Measurements from ENCODE around the gene C5orf15.
"Not testable (repeated sequence)": the region's sequence is repeated elsewhere in the genome, so short reads cannot be mapped to it uniquely, and the experiment has no call there.

C5orf15 gene

DNA sequence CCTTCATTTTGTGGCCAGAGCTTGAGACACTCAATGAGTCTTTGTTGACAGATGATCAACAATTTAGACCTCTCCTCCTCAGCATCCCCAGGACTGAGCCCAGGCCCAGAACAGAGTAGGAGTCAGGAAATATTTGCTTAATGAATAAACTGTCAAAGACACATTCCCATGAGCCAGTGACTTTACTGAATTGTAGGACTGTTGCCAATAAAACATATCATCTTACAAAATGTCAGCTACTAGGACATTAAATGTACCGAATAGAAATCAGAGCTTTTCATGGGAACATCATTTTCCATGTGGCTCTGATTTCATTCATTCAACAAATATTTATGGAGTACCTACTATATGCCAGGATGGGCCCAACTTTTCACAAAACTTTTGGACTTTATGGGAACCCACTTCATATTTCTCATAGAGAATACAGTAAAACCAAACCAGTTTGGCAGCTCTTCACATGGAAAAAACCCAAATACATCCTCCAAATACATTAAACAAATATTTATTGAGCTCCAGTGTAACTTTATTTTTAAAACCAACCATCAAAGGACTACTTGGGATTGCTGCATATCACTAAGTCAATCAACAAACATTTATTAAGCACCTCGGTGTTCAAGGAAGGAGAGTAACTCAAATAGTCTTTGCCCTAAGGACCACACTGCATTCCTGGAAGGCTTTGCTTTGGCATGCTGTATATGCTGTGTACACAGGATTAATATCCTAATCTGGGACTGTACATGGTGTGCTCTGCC, 24.9 kb upstream of the C5orf15 start:
- DNase-seq: no peak

DNA sequence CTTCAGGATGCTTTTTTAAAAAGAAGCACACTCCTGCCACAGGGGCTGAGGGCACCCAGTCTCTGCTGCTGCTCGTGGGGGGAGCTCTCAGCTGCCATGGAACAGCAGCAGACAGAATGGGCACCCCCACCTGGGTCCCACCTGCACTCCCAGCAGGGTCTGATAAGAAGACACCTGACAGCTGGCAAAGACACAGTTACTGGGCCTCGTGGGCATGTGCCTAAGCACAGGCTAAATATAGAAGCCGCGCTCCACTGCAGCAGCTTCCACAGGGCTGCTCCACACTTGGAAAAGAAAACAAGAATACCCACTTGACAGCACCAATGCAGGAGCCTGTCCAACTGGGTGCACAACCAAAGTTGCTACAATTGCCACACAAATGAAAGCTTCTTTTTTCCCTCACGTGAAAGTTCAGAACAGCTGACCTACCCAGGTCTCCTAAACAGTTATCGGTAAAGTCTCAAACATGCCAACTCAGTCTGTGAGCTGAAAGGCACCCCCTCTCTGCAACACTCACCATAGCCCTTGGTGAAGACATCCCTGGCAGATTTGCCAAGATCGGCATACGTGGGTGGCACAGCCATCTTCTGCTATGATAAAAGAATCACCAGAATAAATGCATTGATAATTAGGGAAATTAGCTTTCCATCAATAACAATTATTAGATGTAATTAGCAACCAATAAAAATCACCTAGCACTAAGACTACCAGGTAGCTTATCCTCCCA, 24.2 kb upstream of the C5orf15 start:
- DNase-seq: no peak

DNA sequence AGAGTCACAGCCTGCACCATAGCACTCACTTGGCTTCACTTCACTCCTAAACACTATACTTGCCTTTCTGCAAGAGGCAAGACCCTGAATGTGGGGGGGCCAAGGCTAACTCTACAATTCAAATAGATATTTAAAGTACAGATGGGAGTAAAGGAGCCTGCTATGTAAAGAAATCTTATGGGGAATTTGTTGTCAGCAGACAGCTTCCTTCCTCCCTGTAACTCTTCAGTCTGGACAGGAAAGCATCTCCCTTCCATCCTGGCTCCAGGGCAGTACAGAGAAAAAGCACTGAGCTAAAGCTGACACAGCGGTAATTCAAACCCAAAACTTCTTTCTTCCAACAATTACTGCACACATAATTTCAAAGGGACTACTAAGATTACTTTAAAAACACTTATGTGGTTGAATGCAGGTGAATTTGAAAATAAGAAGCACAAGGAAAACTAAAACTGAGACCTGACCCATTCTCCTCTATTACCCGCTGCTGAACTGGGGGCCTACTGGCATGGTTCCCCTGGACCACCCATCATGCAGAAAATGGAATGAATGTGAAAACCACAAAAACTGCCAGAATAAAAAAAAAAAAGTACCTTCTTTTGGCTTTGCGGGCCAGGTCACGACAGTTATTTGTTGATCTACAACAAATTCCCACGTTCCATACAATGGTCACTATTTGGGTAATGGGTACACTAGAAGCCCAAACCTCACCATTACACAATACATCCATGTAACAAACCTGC, 22.9 kb upstream of the C5orf15 start:
- DNase-seq: no peak

DNA sequence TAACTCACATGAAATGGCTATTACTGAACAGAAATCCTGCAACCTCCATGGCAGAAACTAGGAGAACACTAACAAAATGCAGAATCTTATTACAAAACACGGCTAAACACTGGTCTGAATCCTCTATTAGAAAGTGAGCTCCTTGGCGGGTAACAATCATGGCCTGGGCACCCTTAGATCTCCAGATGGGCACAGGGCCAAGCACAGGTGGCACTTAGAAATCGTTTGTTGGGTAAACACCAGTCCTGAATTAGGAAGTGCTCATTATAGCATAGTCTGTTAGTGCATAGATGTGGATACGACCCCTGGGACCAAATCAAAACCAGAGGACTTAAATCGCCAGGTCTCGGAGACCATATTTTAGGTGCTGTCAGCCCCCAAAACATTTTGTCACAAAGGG, 22.0 kb upstream of the C5orf15 start:
- DNase-seq: no peak

DNA sequence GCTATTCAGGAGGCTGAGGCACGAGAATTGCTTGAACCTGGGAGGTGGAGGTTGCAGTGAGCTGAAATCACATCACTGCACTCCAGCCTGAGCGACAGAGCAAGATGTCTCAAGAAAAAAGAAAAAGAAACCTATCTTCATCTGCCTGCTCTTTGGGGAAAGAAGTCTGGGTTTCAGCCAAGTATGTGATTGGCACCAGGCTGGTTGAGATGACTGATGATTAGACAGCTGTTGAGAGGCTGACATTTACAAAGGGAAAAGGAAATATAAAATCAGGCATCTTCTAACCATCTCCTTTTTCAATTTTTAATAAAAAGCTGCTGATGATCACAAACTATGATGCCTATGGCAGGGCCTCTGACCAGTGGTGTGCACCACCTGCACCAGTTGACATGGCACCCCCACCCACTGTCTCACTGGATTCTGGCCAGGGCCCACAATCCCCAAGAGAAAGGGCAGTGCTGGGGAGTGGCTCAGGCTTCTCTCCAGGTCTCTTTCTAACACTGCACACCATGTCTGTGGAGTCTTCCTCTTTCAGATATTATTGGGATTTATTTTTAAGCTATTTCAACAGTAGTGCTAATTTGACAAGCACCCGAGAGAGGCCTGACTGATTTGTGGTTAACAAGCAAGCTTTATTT, 17.2 kb upstream of the C5orf15 start:
- DNase-seq: no peak

DNA sequence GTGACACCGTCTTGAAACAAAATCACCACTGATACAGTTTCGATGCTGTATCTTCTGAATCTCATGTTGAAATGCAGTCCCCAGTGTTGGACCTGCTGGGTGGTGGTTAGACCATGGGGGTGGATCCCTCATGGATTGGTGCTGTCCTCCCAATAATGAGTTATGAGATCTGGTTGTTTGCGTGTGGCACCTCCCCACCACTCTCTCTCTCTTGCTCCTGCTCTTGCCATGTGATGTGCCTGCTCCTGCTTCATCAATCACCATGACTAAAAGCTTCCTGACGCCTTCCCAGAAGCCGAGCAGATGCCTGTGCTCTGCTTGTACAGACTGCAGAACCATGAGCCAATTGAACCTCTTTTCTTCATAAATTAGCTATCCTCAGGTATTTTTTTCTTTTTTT, 15.2 kb upstream of the C5orf15 start:
- DNase-seq: no peak

DNA sequence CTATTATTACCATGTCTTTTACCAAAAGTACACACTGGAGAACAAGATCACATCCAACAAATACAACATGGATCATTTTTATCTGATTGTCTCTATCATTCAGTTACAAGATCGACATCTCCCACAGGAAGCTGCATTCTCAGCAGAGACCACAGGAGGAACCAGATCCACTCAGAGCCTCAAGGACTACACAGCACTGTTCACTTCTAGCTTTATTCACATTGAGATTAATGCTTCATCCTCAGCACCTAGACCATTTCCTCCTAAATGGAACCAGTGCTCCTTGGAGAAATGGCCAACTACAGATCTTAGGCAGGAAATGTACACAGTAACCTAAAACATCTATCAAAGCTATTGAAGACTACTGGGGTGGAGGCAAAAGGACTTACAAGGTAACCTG, 13.3 kb upstream of the C5orf15 start:
- DNase-seq: no peak

DNA sequence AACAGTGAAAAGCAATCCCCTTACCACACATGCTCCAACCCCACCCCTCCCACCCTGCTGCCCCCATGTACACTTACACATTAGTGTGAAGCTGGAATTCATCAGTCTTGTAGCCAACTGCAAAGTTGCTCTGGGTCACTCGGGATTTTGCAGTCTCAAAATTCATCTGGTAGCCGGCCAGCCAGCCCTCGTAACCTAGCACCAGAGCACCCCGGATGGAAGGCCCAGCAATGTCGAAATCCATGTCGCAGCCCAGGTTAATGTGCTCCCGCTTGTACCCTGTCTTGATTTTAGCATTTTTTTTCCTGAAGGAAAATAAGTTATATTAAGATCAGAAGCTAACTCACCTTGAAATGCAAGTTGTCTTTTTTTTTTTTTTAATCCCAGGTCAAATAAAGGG, 12.2 kb upstream of the C5orf15 start:
- no peak for DNase-seq

DNA sequence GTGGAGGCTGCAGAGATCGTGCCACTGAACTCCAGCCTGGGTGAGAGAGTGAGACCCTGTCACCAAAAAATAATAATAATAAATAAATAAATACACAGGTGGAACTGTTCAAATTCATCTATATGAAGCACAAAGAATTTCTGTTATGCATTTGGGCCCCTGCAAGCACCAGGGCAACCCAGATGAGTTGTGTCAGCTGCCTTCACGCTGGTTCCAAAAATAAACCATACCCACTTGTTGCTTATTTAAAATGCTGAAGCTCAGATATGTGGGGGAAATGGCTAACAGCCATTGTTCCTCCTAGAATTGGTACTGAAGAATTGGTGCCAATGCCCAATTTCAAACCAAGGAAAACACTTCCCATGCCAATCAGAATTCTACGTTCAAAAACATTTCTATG, 10.5 kb upstream of the C5orf15 start:
- no peak for DNase-seq

DNA sequence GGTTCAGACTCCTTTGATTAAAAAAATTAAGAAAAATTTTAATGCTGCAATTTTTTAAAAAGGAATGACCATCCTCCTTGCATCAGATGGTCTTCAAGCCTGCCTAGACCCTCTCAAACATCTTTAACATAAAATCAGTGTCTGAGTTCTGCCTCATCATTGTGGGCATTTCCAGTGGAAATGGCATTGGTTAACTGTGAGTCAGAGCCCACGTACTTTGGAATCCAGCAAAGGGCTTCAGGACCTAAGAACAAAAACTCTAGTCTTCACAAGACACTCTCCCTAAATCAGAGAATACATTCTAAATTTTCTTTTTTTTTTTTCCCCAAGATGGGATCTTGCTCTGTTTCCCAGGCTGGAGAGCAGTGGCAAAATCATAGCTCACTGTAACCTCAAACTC, 9.4 kb upstream of the C5orf15 start:
- no peak for DNase-seq

DNA sequence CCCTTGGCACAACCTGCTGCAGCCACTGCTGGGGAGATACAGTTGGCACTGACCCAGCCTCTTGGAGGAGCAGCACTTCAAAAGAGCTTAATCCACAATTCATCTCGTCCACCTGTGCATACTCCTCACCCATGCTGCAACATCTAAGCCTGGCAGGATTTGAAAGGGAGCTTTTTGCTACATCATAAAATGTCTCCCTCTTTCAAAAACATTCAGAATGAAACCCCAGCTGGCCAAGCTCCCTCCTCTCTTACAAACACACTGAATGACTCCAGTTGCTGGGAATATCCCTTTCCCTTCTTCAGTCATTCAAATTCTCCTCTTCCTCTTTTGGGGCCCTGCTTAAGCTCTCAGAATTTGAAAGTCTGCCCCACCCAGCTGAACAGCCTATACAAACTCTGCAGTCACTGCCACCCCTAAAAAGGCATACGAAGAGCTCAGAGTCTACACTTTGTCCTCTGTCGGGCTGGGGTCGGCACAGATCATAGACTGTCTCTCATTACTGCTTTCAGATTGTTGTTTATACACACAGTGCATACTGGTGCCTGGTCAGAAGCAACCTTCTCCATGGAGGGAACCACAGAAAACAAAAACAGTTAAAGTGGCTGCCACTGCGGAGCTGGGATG, 8.8 kb upstream of the C5orf15 start:
- DNase-seq: no peak

DNA sequence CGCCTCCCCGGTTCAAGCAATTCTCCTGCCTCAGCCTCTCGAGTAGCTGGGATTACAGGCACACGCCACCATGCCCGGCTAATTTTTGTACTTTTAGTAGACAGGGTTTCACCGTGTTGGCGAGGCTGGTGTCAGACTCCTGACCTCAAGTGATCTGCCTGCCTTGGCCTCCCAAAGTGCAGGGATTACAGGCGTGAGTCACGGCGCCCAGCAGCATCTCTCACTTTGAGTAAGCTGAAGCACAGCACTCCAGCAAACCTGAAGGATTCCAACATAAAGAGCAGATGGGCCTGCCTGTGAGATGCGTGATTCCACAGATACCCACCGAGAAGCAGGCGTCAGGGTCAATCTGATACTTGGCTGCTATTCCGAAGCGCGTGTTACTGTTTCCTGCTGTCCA, 7.1 kb upstream of the C5orf15 start:
- DNase-seq: not testable (repeated sequence)

DNA sequence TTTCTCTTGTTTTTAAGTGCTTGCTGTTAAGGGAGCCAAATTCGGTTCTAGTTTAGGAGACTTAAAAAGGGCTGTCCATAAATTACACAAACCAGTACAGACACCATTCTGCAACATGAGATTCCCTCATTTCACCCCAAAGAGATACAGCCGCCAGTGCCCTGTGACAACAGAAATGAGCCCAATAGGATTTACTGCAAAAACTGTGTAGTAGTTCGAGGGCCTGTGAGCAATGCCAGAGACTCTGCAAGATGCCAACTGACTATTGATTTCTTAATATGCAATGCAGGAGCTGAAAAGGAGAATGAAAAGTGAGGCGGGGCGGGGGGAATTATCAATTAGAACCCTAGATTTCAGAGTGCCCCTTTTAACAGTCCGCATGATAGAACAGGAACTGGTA, 5.7 kb upstream of the C5orf15 start:
- no peak for DNase-seq

DNA sequence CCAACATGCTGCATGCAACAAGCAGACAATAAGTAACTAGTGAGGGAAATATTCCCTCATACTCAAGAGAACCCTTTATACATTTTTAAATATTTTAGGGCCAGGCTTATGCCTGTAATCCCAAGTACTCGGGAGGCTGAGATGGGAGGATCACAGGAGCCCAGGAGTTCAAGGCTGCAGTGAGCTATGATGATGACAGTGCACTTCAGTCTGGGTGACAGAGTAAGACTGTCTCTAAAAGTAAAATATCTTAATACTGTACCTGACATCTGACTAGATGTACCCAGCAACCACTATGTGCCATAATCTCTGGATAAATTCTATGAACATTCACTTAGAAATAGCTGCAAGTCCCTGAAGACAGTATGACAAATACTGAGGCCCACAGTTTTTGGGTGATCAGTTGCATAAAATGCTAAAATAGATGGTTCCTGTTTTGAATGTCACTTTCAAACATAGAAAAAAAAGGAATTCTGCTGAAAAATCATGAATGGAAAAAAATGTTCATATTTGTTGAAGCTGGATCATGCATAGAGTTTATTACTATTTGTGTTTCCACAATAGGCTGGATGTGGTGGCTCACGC, 2.0 kb upstream of the C5orf15 start:
- DNase-seq: no peak

DNA sequence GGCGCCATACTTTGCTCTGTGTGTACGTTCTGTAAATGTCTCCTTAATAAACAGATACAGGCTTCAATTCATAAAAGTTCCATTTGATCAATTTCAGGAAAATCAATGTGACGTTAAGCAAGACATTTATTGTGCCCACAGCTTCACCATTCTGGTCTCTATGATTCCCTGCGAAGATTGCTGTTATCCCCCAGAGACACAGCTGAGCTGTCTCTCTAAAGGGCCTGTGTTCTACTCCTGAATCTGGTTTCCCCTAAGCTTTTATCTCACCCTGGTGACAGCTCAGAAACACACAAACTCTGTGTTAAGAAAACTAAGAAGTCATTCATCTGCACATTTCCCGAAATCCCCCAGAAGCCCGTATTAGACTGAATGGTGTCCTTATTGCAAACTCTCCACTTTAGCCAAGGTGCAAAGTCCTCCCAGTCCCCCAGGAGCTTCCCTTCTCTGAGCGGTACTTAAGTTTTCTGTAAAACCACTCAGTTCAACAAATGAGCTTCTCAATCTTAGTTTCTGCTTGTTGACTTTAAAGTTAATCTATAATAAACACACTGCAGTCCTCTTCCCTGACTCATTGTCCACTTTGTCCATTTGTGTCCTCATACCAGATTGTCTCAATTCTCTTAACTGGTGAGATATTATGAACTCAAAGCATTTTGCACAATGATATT, 1.4 kb upstream of the C5orf15 start:
- DNase-seq: no peak

DNA sequence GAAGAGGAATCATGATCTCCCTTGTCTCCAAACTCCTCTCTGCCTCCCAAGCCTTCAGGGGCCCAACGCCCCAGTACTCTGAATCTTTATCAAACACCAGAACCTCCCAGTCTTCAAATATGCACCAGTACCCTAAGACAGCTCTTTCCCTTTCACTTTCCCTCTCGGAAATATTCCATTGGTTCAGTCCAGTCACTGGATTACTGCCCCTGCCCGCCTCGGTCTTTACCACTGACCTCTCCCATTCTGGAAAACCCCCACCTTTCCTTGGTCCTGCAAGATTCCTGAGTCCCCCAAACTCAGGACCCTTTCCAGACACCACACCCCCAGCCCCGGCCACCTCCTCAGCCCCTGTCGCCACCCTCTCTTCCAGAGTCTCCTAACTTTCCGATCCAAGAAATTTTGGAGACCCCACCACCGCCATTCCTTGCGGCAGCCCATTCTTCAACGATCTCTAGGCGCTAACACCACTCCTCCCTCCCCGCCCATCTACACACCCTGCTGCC, 674 bp downstream of the C5orf15 start:
- no peak for DNase-seq

DNA sequence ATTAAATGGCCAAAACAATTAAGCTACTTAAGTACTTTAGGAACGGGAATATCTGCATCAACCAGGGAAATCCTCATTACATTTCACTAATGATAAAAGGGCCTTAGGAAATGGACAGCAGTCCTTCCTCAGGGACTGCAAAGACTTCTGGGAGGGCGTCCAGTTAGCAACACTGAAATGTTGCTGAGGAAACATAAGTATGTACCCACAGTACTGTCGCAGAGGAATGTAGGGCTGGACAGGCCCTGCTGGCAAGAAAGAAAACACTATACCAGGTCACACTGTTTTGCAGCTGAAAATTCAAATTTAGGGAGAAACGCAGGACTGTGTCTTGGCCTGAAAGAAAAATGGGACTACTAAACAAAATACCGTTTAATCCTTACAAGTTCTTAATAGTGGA, 1.3 kb downstream of the C5orf15 start:
- no peak for DNase-seq

DNA sequence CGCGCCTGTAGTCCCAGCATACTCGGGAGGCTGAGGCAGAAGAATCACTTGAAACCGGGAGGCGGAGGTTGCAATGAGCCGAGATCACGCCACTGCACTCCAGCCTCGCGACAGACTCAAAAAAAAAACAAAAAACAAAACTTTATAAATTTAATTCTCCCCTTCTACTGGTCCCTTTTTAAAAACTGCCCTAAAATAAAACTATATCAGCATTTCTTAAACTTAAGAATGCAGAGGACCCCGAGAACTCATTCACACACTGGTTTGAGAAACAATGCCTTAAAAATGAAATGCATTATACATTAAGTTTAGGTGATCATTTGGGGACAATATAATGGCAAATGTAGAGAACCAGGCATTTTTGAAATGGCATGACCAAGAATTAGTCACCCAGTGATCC, 2.3 kb downstream of the C5orf15 start:
- DNase-seq: no peak

DNA sequence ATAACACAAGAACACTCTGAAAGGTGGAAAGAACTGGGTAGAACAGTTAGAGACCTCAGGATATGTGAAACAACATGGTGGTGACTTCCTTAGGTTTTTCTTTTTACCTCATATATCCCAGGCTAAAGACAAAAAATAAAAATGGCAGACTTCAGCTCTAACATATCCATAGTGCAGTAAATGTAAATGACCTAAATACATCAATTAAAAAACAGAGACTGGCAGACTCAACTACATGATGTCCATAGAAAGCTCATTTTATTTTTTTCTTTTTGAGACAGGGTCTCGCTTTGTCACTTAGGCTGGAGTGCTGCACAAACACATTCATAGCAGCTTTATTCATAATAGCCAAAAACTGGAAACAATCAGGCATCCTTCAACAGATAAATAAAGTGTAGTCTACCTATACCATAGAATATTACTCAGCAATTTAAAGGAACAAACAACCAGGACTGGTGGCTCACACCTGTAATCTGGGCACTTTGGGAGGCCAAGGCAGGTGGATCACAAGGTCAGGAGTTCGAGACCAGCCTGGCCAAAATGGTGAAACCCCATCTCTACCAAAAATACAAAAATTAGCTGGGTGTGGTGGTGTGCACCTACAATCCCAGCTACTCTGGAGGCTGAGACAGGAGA, 4.8 kb downstream of the C5orf15 start:
- DNase-seq: no peak

DNA sequence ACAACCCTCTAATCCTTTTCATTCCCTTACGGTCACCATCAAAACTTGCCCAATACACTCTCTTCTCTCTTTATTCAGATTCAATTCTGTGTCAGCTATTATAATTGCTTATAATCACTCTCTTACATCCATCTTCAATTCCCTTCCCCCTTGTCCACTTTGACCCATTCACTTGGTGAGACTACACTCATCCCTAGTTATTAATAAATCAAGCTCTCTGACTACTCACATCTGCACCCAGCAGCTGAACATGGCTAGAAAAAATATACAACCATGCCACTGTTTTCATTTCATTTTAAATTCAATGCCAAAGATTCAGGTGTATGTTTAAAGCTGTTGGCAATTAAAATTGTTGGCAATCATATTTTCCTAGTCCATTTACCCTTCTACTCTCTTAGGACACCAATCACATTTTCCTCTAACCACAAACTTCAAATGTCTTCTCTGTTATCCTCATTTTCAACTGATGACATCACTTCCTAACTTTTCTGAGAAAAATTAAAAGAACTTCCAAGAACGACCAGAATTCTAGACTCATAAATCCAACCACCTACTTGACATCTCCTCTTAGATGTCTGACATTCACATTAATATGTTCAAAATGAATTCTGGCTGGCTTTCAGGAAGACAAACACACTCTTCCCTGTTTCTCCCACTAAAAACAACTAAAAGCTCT, 5.5 kb downstream of the C5orf15 start:
- no peak for DNase-seq

DNA sequence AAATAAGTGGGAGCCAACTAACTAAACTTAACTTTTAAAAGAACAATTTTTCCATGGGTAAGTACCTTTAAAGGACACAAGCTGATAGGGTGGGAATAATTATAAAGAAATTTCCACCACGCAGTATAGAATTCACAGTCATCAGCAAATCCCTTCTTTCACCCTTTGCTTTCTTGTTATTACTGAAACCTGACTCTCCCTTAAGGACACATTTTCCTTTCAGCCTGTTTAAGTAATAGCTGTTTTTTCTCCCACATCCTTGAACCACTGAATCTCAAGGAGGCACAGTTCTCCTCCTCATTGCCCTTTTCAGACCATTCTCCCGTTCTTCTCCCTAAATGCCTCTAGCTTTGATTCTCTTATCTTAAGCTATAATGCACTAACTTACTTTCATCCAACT, 6.3 kb downstream of the C5orf15 start:
- DNase-seq: no peak
